GM19099 (cell line): Measurements from ENCODE around the gene THSD8.

Source experiments
- POLR2A ChIP-seq: IDR thresholded peaks from 3 replicates; pipeline ENCODE4 v1.6.1; 2011; ENCODE audit warnings: low read depth; ENCODE audit not compliant: insufficient read length; ENCODE audit errors: extremely low read depth

Gene THSD8

GRCh38 chr19:12833738-12834565, 32.1 kb downstream of the THSD8 start:
- no peak for TF ChIP-seq POLR2A

GRCh38 chr19:12834566-12834943, 32.7 kb downstream of the THSD8 start, which contains the start of gene RTBDN:
Gene RTBDN (minus strand): TSS chr19:12834579. CDS start chr19:12829979, 4,600 bp downstream.
- no peak for TF ChIP-seq POLR2A

GRCh38 chr19:12834976-12835757, 33.3 kb downstream of the THSD8 start:
- no peak for TF ChIP-seq POLR2A

- no peak for TF ChIP-seq POLR2A
These were observed 34.6 kb downstream of the THSD8 start for GRCh38 chr19:12836529-12836863.

GRCh38 chr19:12837225-12837624, 35.4 kb downstream of the THSD8 start:
- TF ChIP-seq POLR2A: no peak

- no peak for TF ChIP-seq POLR2A
These were observed 36.5 kb downstream of the THSD8 start, which contains the start of gene MAST1 for GRCh38 chr19:12838182-12838885. Gene MAST1 (plus strand): TSS chr19:12838515. CDS start chr19:12838573, 58 bp downstream.

- no peak for TF ChIP-seq POLR2A
These were observed 37.3 kb downstream of the THSD8 start for GRCh38 chr19:12838886-12839756.

GRCh38 chr19:12840091-12841079, 38.5 kb downstream of the THSD8 start:
- TF ChIP-seq POLR2A: no peak

- TF ChIP-seq POLR2A: no peak
These were observed 39.2 kb downstream of the THSD8 start for GRCh38 chr19:12841094-12841493.

GRCh38 chr19:12842511-12842910, 40.6 kb downstream of the THSD8 start:
- no peak for TF ChIP-seq POLR2A

GRCh38 chr19:12843328-12843727, 41.5 kb downstream of the THSD8 start:
- TF ChIP-seq POLR2A: no peak

- TF ChIP-seq POLR2A: no peak
These were observed 42.3 kb downstream of the THSD8 start for GRCh38 chr19:12843999-12844732.
